DOHH2 (cell line): ENCODE results near the gene ACAA1.
"Not testable (repeated sequence)": the region's sequence is repeated elsewhere in the genome, so short reads cannot be mapped to it uniquely, and the experiment has no call there.

Experiments
- H3F3A ChIP-seq: fragments of 200-600 bp; sonication (generic), shearing (Covaris generic); 2 replicates; pipeline ENCODE4 v1.6.0; 2016; ENCODE audit warnings: antibody characterized with exemption, mild to moderate bottlenecking; ENCODE audit not compliant: control insufficient read depth, insufficient read depth
- H3K27ac ChIP-seq: fragments of 200-600 bp; sonication (generic); 2 replicates; pipeline ENCODE4 v1.5.1; 2014; ENCODE audit warnings: low read depth, mild to moderate bottlenecking, low read length, moderate library complexity
- H3K27me3 ChIP-seq: fragments of 200-600 bp; sonication (generic); 2 replicates; pipeline ENCODE4 v1.6.1; 2014; ENCODE audit warnings: mild to moderate bottlenecking, low read length, mixed read lengths; ENCODE audit not compliant: control insufficient read depth
- H3K36me3 ChIP-seq: fragments of 200-600 bp; sonication (generic); 2 replicates; pipeline ENCODE4 v1.6.1; 2014; ENCODE audit warnings: mild to moderate bottlenecking, low read length, moderate library complexity, mixed read lengths; ENCODE audit not compliant: control insufficient read depth
- H3K4me1 ChIP-seq: fragments of 200-600 bp; sonication (generic); 2 replicates; pipeline ENCODE4 v1.6.1; 2014; ENCODE audit warnings: mild to moderate bottlenecking, low read length, mixed read lengths; ENCODE audit not compliant: control insufficient read depth
- H3K4me2 ChIP-seq: fragments of 200-600 bp; sonication (generic); 2 replicates; pipeline ENCODE4 v1.6.0; 2014; ENCODE audit warnings: mild to moderate bottlenecking, low read length, moderate library complexity
- H3K4me3 ChIP-seq: fragments of 200-600 bp; sonication (generic); 2 replicates; pipeline ENCODE4 v1.5.1; 2014; ENCODE audit warnings: mild to moderate bottlenecking, low read length, mixed read lengths
- H3K79me2 ChIP-seq: fragments of 200-600 bp; sonication (generic); 2 replicates; pipeline ENCODE4 v1.6.1; 2014; ENCODE audit warnings: mild to moderate bottlenecking, low read length, mixed read lengths; ENCODE audit not compliant: control insufficient read depth
- H3K9me2 ChIP-seq: fragments of 200-600 bp; sonication (generic); replicated peaks from 2 replicates; pipeline ENCODE4 v1.6.1; 2014; ENCODE audit warnings: mild to moderate bottlenecking, low read length, mixed read lengths; ENCODE audit not compliant: control insufficient read depth
- H3K9me3 ChIP-seq: fragments of 200-600 bp; sonication (generic); 2 replicates; pipeline ENCODE4 v1.6.1; 2014; ENCODE audit warnings: antibody characterized with exemption, low read length, mixed read lengths; ENCODE audit not compliant: control insufficient read depth, insufficient read depth
- H4K20me1 ChIP-seq: fragments of 200-600 bp; sonication (generic); 2 replicates; pipeline ENCODE4 v1.6.0; 2014; ENCODE audit warnings: low read depth, mild to moderate bottlenecking, antibody characterized with exemption, low read length, moderate library complexity; ENCODE audit not compliant: control insufficient read depth, insufficient read depth
- EZH2phosphoT487 ChIP-seq: fragments of 200-600 bp; sonication (generic); IDR thresholded peaks from 2 replicates; pipeline ENCODE4 v1.6.1; 2017; ENCODE audit warnings: borderline replicate concordance, mild to moderate bottlenecking, antibody characterized with exemption, low read length, moderate library complexity, mixed read lengths
- TF ChIP-seq, protein P1 (sequence below): fragments of 200-600 bp; sonication (generic); IDR thresholded peaks from one replicate; pipeline ENCODE4 v1.5.1; 2014; ENCODE audit warnings: antibody characterized with exemption, mild to moderate bottlenecking, low read depth, low read length; ENCODE audit not compliant: poor library complexity, severe bottlenecking

Gene ACAA1

DNA sequence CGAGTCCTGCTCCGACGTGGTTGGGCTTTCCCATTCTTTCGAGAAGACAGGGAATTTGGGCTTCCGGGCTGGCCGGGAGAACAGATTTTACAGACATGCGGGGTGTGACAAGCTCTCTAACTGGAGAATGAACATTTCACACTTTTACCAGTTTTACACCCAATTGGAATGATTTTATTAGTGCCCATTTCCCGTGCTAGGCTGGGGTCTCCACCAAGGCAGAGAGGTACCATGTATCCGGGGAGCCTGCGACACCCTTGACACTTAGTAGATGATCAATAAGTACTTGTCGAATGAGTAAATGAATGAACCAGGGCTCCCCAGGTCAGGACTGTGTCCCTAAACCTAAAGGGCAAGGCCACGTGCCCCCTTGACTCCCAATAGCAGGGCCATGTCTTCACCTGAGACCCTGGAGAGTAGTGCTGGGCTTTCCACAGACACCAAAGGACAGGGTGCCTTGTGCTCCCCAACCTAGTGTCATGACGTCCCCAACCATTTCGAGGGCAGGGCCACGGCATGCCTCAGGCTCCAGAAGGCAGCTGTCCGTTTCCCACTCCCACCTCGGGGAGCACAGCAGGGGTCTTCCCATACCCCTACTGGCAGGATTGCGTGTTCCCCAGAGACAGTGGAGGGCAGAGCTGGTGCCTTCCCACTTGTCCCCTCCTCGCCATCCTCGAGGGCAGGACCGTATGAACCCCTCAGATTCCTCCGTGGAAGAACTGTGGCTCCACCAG, 855 bp upstream of the ACAA1 start:
- Histone ChIP-seq H3F3A (0 out of 2 replicates have a peak, but pooled peaks cover 2% of the 10 kb centered on the region), H3K27me3 (no peaks in the 10 kb centered on the region), H3K4me3 (peak overlapping the region; percentile 90), H3K79me2 (peaks cover 48% of the 10 kb centered on the region), H3K27ac (peak overlapping the region; percentile 37), H3K9me2 (no peaks in the 10 kb centered on the region), H3K4me2 (peak overlapping the region; percentile 65), H3K4me1 (peaks cover 35% of the 10 kb centered on the region), H4K20me1 (0 out of 2 replicates have a peak, but pooled peaks cover 3% of the 10 kb centered on the region), H3K36me3 (peaks cover 67% of the 10 kb centered on the region), H3K9me3 (no peaks in the 10 kb centered on the region)
- TF ChIP-seq EZH2phosphoT487, result no peak

DNA sequence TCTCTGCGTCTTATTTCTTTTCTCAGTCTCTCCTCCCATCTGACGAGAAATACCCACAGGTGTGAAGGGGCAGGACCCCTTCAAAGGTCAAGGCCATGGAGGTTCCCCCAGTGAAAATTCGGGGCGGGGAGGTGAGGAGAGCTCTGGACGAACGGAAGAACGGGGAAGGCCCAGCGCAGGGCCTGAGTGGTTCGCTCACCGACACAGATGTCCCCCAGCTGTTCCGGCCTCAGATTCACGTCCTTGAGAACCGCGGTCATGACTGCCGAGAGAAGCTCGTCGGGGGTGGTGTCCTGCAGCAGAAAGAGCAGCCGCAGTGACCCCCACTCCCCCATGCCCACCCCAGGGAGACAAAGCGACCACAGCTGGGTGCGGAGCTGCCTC, 542 bp downstream of the ACAA1 start:
- H3F3A ChIP-seq, result no peaks in the 10 kb centered on the region
- H3K9me3 ChIP-seq, result no peaks in the 10 kb centered on the region
- H3K79me2 ChIP-seq, result peaks cover 48% of the 10 kb centered on the region
- no peaks in the 10 kb centered on the region for H3K27me3 ChIP-seq
- peaks cover 35% of the 10 kb centered on the region for H3K4me1 ChIP-seq
- no peaks in the 10 kb centered on the region for H3K9me2 ChIP-seq
- H3K27ac ChIP-seq, result peak overlapping the region; percentile 17; the same call in 1 of the 2 replicates
- H3K4me2 ChIP-seq, result peak overlapping the region; percentile 94
- peak overlapping the region; percentile 90 for H3K4me3 ChIP-seq
- TF ChIP-seq, protein P1, sequence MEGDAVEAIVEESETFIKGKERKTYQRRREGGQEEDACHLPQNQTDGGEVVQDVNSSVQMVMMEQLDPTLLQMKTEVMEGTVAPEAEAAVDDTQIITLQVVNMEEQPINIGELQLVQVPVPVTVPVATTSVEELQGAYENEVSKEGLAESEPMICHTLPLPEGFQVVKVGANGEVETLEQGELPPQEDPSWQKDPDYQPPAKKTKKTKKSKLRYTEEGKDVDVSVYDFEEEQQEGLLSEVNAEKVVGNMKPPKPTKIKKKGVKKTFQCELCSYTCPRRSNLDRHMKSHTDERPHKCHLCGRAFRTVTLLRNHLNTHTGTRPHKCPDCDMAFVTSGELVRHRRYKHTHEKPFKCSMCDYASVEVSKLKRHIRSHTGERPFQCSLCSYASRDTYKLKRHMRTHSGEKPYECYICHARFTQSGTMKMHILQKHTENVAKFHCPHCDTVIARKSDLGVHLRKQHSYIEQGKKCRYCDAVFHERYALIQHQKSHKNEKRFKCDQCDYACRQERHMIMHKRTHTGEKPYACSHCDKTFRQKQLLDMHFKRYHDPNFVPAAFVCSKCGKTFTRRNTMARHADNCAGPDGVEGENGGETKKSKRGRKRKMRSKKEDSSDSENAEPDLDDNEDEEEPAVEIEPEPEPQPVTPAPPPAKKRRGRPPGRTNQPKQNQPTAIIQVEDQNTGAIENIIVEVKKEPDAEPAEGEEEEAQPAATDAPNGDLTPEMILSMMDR, result no peak
- TF ChIP-seq EZH2phosphoT487, result no peak
- H3K36me3 ChIP-seq, result peaks cover 68% of the 10 kb centered on the region
- peaks cover 3% of the 10 kb centered on the region; the same call in 1 of the 2 replicates for H4K20me1 ChIP-seq

DNA sequence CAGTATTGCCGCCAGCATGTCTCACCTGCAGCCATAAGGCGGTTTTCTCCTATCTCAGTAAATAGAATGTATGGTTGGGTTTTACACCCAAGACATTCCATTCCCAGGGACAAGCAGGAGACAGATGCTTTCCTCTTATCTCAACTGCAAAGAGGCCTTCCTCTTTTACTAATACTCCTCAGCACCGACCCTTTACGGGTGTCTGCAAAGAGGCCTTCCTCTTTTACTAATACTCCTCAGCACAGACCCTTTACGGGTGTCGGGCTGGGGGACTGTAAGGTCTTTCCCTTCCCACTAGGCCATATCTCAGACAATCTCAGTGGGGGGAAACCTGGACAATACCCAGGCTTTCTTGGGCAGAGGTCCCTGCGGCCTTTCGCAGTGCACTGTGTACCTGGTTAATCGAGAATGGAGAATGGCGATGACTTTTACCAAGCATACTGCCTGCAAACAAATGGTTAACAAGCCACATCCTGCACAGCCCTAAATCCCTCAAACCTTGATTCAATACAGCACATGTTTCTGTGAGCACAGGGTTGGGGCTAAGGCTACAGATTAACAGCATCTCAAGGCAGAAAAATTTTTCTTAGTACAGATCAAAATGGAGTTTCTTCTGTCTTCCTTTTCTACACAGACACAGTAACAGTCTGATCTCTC, 1.2 kb downstream of the ACAA1 start:
- peak overlapping the region; percentile 94 for H3K4me2 ChIP-seq
- peak overlapping the region; percentile 17 for H3K27ac ChIP-seq
- H3K79me2 ChIP-seq, result peaks cover 48% of the 10 kb centered on the region
- peak overlapping the region; percentile 90 for H3K4me3 ChIP-seq
- H4K20me1 ChIP-seq, H3K9me2 ChIP-seq, H3F3A ChIP-seq, H3K27me3 ChIP-seq, H3K9me3 ChIP-seq: not testable (repeated sequence)
- H3K4me1 ChIP-seq, result peaks cover 35% of the 10 kb centered on the region
- H3K36me3 ChIP-seq, result peaks cover 68% of the 10 kb centered on the region

DNA sequence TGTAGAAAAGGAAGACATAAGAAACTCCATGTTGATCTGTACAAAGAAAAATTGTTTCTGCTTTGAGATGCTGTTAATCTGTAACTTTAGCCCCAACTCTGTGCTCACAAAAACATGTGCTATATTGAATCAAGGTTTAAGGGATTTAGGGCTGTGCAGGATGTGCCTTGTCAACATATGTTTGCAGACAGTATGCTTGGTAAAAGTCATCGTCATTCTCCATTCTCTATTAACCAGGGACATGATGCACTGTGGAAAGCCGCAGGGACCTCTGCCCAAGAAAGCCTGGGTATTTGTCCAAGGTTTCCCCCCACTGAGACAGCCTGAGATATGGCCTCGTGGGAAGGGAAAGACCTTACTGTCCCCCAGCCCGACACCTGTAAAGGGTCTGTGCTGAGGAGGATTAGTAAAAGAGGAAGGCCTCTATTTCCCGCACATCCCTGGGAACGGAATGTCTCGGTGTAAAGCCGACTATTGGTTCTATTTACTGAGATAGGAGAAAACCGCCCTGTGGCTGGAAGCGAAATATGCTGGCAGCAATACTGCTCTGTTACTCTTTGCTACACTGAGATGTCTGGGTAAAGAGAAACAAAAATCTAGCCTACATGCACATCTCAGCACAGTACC, 2.3 kb downstream of the ACAA1 start:
- not testable (repeated sequence) for H3K4me3 ChIP-seq

More for the DNA sequence above, 2.3 kb downstream of the ACAA1 start:
- H3K27ac ChIP-seq, H4K20me1 ChIP-seq, H3K4me2 ChIP-seq, H3K27me3 ChIP-seq, H3K9me2 ChIP-seq, H3K9me3 ChIP-seq, H3F3A ChIP-seq: not testable (repeated sequence)
- peaks cover 65% of the 10 kb centered on the region for H3K36me3 ChIP-seq
- H3K79me2 ChIP-seq, result peaks cover 42% of the 10 kb centered on the region
- peaks cover 27% of the 10 kb centered on the region for H3K4me1 ChIP-seq
